HG03135 (cell line): ENCODE results near the gene LRRTM3.

Experiments
- ATAC-seq: cut with Tn5 transposase; IDR thresholded peaks from one replicate; pipeline ENCODE4 v1.9.1; 2021; ENCODE audit warnings: mild to moderate bottlenecking, moderate library complexity; ENCODE audit not compliant: unreplicated experiment

Gene LRRTM3

GRCh38 chr10:67015225-67015624, 89.4 kb downstream of the LRRTM3 start:
- no peak for ATAC-seq

GRCh38 chr10:67017218-67017617, 91.4 kb downstream of the LRRTM3 start:
- no peak for ATAC-seq

DNA sequence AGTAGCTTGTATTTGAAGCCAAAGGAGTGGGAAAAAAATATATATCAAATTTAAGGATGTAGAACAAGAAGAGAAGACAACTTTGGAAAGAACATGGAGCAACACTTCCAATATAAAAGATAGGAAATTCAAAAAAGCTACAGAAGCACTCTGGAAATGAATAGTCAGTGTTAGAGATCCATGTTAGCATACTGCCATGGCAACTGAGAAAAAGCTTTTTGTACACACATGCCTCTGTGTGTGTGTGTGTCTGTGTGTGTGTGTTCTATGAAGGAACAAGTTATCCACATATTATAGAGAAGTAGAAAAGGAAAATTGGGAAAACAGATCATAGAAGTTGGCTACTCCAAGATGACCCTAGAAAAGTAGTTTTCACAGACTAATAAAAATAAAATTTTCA, 96.3 kb downstream of the LRRTM3 start:
- no peak for ATAC-seq

DNA sequence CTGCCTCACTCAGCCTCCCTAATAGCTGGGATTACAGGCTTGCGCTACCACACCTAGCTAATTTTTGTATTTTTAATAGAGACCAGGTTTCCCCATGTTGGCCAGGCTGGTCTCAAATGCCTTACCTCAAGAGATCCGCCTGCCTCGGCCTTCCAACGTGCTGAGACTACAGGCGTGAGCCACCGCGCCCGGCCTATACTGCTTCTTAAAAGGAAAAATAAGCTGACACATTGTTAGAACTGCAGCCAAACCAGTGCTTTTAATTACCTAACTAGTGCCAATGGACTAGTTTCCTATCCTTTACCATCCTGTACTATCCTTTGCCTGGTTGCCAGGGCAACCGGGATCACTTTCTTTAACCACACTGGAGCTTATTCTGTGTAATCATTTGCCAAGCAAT, 108.0 kb downstream of the LRRTM3 start:
- ATAC-seq: no peak

GRCh38 chr10:67036808-67037207, 111.0 kb downstream of the LRRTM3 start:
- ATAC-seq: no peak

DNA sequence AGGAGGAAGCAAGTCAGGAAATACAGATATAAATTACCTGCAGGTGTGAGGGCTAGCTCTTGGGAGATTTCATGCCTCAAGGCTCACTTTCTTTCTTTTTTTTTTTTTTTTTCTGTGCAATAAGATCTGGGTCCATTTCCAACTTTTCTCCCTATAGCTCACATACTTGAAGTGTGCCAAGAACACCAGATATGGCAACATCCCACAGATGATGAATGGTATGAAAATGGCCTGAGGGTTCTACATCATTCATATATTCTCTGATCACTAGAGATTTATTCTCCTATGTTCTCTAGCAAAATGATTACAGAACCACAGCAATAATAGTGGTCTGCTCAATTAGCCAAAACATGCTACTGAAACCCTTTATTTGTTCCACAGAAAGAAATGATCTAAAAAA, 117.2 kb downstream of the LRRTM3 start:
- no peak for ATAC-seq

DNA sequence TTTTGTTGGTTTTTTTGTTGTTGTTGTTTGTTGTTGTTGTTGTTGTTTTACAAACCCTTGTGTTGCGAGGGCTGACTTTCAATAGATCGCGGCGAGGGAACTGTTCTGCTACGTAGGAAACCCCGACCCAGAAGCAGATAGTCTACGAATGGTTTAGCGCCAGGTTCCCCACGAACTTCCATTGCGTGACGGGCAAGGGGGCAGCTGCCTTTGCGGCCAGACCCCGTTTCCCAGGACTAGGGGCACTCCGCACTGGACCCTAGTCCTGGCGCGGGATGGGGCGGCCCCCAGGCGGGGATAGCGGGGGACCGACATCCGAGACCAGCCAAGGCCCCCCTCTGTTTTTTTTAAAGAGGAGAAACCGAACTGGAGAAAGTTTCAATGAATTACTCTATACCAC, 119.6 kb downstream of the LRRTM3 start:
- ATAC-seq: no peak

- no peak for ATAC-seq
Measured at GRCh38 chr10:67046507-67046906, 120.7 kb downstream of the LRRTM3 start.

- ATAC-seq: no peak
Measured at GRCh38 chr10:67049988-67050387, 124.2 kb downstream of the LRRTM3 start.

DNA sequence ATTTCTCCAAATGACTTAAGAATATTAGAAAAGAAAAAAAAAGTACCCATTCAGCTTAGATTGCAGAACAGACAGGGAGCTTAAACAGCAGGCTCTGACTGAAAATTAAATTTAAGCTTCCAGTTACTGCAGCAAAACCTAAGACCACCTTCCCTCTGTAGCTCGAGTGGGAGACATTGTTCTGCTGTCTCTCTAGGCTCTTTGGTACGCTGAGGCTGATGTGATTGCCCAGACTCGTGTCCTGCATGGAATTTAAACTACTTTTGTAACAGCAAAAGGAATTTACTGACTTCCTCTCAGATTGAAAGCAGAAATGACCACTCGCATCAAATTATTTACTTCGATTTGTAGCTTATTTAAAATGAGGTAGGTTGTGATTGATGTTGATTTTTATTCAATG, 124.6 kb downstream of the LRRTM3 start:
- ATAC-seq: no peak

DNA sequence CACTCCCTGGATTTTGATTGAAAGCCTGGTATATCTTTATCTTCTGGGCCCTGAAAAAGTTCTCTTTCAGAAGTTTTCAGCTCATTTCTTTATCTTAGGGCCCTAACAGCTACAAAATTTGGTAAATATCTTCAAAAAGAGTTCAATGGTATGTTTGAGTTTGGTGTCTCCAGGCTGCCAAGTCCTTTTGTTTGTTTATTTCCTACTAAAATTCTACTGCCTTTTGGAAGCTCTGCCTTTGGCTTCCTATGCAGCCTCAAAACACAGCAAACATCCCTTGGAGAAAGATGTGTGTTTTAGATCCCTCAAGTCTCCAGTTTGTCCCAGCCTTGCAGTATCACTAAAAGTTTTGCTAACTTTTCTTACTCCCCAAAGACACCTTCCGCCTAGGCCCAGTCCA, 146.8 kb downstream of the LRRTM3 start:
- no peak for ATAC-seq

DNA sequence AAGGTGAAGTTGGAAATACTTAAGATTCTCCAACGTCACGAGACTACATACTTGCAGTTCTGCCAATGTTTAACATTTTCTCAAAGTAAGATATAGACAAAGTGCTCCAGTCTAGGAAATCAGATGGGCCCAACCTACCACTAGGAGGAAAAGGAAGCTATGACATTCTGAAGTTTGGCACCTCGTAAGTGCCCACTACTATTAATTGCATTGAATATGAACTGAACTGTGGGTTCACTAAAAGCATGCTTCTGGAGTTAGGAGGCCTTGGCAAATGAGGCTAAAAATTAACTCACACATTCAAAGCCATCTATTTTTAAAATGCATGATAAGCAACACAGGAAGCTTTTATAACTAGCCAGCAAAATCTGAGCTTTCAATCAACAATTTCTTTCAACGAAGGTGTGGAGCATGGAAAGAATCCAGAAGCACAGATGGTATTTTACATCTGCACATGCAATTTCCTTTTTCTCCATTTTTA, 149.7 kb downstream of the LRRTM3 start:
- no peak for ATAC-seq

- no peak for ATAC-seq
Measured at GRCh38 chr10:67076144-67076543, 150.3 kb downstream of the LRRTM3 start.

DNA sequence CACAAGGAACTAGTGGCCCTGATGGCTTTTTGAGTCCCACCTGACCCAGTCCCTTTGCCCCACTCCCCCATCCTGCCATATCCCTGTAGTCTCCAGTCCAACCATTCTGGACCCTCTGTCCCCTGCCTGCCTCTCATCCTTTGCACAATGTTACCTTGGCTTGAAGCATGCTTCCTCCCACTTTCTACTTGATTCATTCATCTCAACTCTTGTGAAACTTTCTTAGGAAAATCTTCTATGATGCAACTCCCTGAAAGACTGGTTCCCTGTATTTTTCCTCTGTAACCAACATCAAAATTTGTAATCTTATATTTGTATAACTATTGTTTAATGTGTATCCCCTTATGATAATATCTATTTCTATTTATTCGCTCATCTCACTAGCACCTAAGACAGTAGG, 151.5 kb downstream of the LRRTM3 start:
- ATAC-seq: no peak

GRCh38 chr10:67079126-67079525, 153.3 kb downstream of the LRRTM3 start:
- ATAC-seq: no peak

- ATAC-seq: no peak
Measured at GRCh38 chr10:67086327-67087134, 160.7 kb downstream of the LRRTM3 start.

GRCh38 chr10:67087135-67087425, 161.2 kb downstream of the LRRTM3 start:
- ATAC-seq: no peak

- no peak for ATAC-seq
Measured at GRCh38 chr10:67088036-67088435, 162.2 kb downstream of the LRRTM3 start.

- no peak for ATAC-seq
Measured at GRCh38 chr10:67095531-67095930, 169.7 kb downstream of the LRRTM3 start.

DNA sequence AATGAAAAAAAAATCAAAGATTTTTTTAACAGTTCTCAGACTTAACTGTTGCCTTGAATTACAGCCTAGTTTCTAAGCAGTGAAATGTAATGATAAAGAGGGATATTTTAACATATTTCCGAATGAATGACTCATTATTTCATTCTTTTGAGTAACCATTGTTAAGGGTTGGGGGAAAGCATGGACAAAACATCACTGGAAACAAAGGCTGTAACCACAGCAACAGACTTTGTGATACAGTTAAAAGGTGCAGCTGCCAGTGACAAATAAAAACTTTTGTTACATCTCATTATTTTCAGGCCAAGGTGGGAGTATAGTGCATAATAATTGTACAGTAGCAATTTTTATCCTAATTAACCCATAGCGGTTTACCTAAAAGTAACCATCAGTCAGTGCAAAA, 172.6 kb downstream of the LRRTM3 start:
- no peak for ATAC-seq

- ATAC-seq: no peak
Measured at GRCh38 chr10:67100951-67101350, 175.1 kb downstream of the LRRTM3 start.

GRCh38 chr10:67107670-67108069, 181.8 kb downstream of the LRRTM3 start:
- no peak for ATAC-seq

- ATAC-seq: no peak
Measured at GRCh38 chr10:67110286-67110685, 184.4 kb downstream of the LRRTM3 start.
